H9 (cell line): ENCODE measurements around the gene ETHE1. TPM values are rescaled to one million over a fixed set of nuclear protein-coding genes. Genes with fewer than 3 reads are reported as not detected.

ENCODE experiments used
- DNase-seq: peaks from one replicate; pipeline ENCODE4 v3.0.0-alpha.2; 2017
- H2AFZ ChIP-seq: one replicate; pipeline ENCODE4 v1.6.1; 2013; ENCODE audit warnings: mild to moderate bottlenecking, low read length, control low read depth, moderate library complexity
- H2AK5ac ChIP-seq: 2 replicates; pipeline ENCODE4 v1.6.1; 2013; ENCODE audit warnings: low read length, control low read depth, mixed read lengths; ENCODE audit not compliant: insufficient read length
- H2BK120ac ChIP-seq: one replicate; pipeline ENCODE4 v1.6.1; 2013; ENCODE audit warnings: low read depth, mild to moderate bottlenecking, low read length, control low read depth, inconsistent platforms; ENCODE audit not compliant: poor library complexity, severe bottlenecking
- H2BK12ac ChIP-seq: 2 replicates; pipeline ENCODE4 v1.6.1; 2013; ENCODE audit warnings: low read length, control low read depth, mixed read lengths, low read depth; ENCODE audit not compliant: insufficient read length
- H2BK15ac ChIP-seq: 2 replicates; pipeline ENCODE4 v1.6.1; 2013; ENCODE audit warnings: low read depth, low read length, control low read depth
- H2BK20ac ChIP-seq: one replicate; pipeline ENCODE4 v1.6.1; 2013; ENCODE audit warnings: low read depth, mild to moderate bottlenecking, low read length, control low read depth, inconsistent platforms; ENCODE audit not compliant: poor library complexity, severe bottlenecking
- H2BK5ac ChIP-seq: 2 replicates; pipeline ENCODE4 v1.6.1; 2013; ENCODE audit warnings: low read length, control low read depth, mixed read lengths; ENCODE audit not compliant: insufficient read length
- H3K14ac ChIP-seq: 2 replicates; pipeline ENCODE4 v1.6.1; 2013; ENCODE audit warnings: low read length, control low read depth; ENCODE audit not compliant: insufficient read depth
- H3K18ac ChIP-seq: 2 replicates; pipeline ENCODE4 v1.6.1; 2013; ENCODE audit warnings: low read depth, mild to moderate bottlenecking, mixed read lengths, low read length, control low read depth; ENCODE audit not compliant: insufficient read length
- H3K23ac ChIP-seq: 2 replicates; pipeline ENCODE4 v1.6.1; 2013; ENCODE audit warnings: low read length, control low read depth, mixed read lengths, low read depth; ENCODE audit not compliant: insufficient read length
- H3K23me2 ChIP-seq: 2 replicates; pipeline ENCODE4 v1.6.1; 2013; ENCODE audit warnings: low read depth, mild to moderate bottlenecking, mixed read lengths, low read length, control low read depth; ENCODE audit not compliant: insufficient read length, poor library complexity, severe bottlenecking
- H3K27ac ChIP-seq: 2 replicates; pipeline ENCODE4 v1.5.1; 2013; ENCODE audit warnings: low read length, control low read depth, mixed read lengths, low read depth; ENCODE audit not compliant: insufficient read length
- H3K27me3 ChIP-seq: 2 replicates; pipeline ENCODE4 v1.6.1; 2013; ENCODE audit warnings: low read length, control low read depth, inconsistent platforms; ENCODE audit not compliant: insufficient read depth
- H3K4ac ChIP-seq: 2 replicates; pipeline ENCODE4 v1.6.1; 2013; ENCODE audit warnings: low read depth, mild to moderate bottlenecking, control low read depth, inconsistent platforms, low read length, moderate library complexity
- H3K4me1 ChIP-seq: 2 replicates; pipeline ENCODE4 v1.6.1; 2013; ENCODE audit warnings: low read length, control low read depth, inconsistent platforms; ENCODE audit not compliant: insufficient read depth
- H3K4me2 ChIP-seq: 2 replicates; pipeline ENCODE4 v1.6.1; 2013; ENCODE audit warnings: low read length, control low read depth, mixed read lengths; ENCODE audit not compliant: insufficient read length, insufficient read depth
- H3K56ac ChIP-seq: 2 replicates; pipeline ENCODE4 v1.6.1; 2013; ENCODE audit warnings: low read depth, mild to moderate bottlenecking, mixed read lengths, low read length, control low read depth; ENCODE audit not compliant: insufficient read length
- H3K79me1 ChIP-seq: 2 replicates; pipeline ENCODE4 v1.6.1; 2013; ENCODE audit warnings: low read depth, mild to moderate bottlenecking, moderate library complexity, low read length, control low read depth, inconsistent platforms; ENCODE audit not compliant: insufficient read depth, poor library complexity, severe bottlenecking
- H3K79me2 ChIP-seq: 2 replicates; pipeline ENCODE4 v1.6.1; 2013; ENCODE audit warnings: low read length, control low read depth, inconsistent platforms; ENCODE audit not compliant: insufficient read depth
- H3K9ac ChIP-seq: 2 replicates; pipeline ENCODE4 v1.6.1; 2013; ENCODE audit warnings: low read length, control low read depth, mixed read lengths; ENCODE audit not compliant: insufficient read length; ENCODE audit errors: extremely low read depth
- H3K9me3 ChIP-seq: one replicate; pipeline ENCODE4 v1.6.1; 2013; ENCODE audit warnings: low read depth, low read length, inconsistent platforms; ENCODE audit not compliant: control insufficient read depth
- H3T11ph ChIP-seq: one replicate; pipeline ENCODE4 v1.6.1; 2013; ENCODE audit warnings: mild to moderate bottlenecking, low read length, control low read depth, inconsistent platforms
- H4K20me1 ChIP-seq: one replicate; pipeline ENCODE4 v1.6.1; 2013; ENCODE audit not compliant: control insufficient read depth, insufficient read length, insufficient read depth
- H4K5ac ChIP-seq: 2 replicates; pipeline ENCODE4 v1.6.1; 2013; ENCODE audit warnings: low read depth, mild to moderate bottlenecking, mixed read lengths, low read length, control low read depth; ENCODE audit not compliant: insufficient read length
- H4K8ac ChIP-seq: replicated peaks from 2 replicates; pipeline ENCODE4 v1.6.1; 2013; ENCODE audit warnings: low read length, control low read depth, mixed read lengths, low read depth; ENCODE audit not compliant: insufficient read length
- H4K91ac ChIP-seq: 2 replicates; pipeline ENCODE4 v1.6.1; 2013; ENCODE audit warnings: low read depth, mild to moderate bottlenecking, moderate library complexity, mixed read lengths, low read length, control low read depth; ENCODE audit not compliant: insufficient read length
- H3K27ac Mint-ChIP-seq, 3 experiments: 2 replicates in 2 of 3; 3 replicates in 1 of 3; pipeline ENCODE4 v1.8.0; 2020 to 2021; ENCODE audit warnings: mixed read lengths in 3 of 3, mild to moderate bottlenecking in 1 of 3, moderate library complexity in 1 of 3
- H3K27me3 Mint-ChIP-seq: 2 replicates; pipeline ENCODE4 v1.8.0; 2021; ENCODE audit warnings: low read depth, mild to moderate bottlenecking, moderate library complexity, mixed read lengths
- H3K36me3 Mint-ChIP-seq, 3 experiments: 2 replicates in 2 of 3; 3 replicates in 1 of 3; pipeline ENCODE4 v1.8.0; 2020 to 2021; ENCODE audit warnings: low read depth in 3 of 3, mixed read lengths in 3 of 3; ENCODE audit not compliant: insufficient read depth in 1 of 3
- H3K4me1 Mint-ChIP-seq, 2 experiments: 2 replicates each; pipeline ENCODE4 v1.8.0; 2020; ENCODE audit warnings: mixed read lengths in 2 of 2
- H3K4me3 Mint-ChIP-seq, 2 experiments: 2 replicates in 1 of 2; 3 replicates in 1 of 2; pipeline ENCODE4 v1.8.0; 2020 to 2021; ENCODE audit warnings: mild to moderate bottlenecking in 2 of 2, mixed read lengths in 2 of 2, moderate library complexity in 1 of 2
- H3K9me3 Mint-ChIP-seq, 2 experiments: 2 replicates in 1 of 2; 3 replicates in 1 of 2; pipeline ENCODE4 v1.8.0; 2020; ENCODE audit warnings: mild to moderate bottlenecking in 2 of 2, mixed read lengths in 2 of 2, moderate library complexity in 1 of 2
- CTCF ChIP-seq: fragments of 200-600 bp; sonication (generic); conservative IDR thresholded peaks from 3 replicates; pipeline ENCODE4 v1.8.0; 2021; ENCODE audit warnings: antibody characterized with exemption, mild to moderate bottlenecking
- WGBS: extraction: QIAGEN DNeasy Blood & Tissue Kit; methylation state at CpG from one replicate; pipeline ENCODE4 v1.1.7; 2013; ENCODE audit warnings: missing lambda C conversion rate, low lambda C conversion rate, mixed read lengths; ENCODE audit not compliant: insufficient read length; ENCODE audit errors: extremely low coverage; 5-methylcytosine and 5-hydroxymethylcytosine counted together
- total RNA-seq: library from RNA; stranded (reverse); gene quantifications from 2 replicates; pipeline ENCODE4 v1.2.1, GENCODE V29; 2021

ETHE1 gene
- total RNA-seq, 1 experiment from 2014 or later, result 18.8 TPM

- H2AK5ac ChIP-seq, result no peak overlapping the region
- H3K79me1 ChIP-seq, result no peaks in the 10 kb centered on the region
- no peak for DNase-seq
- H2BK20ac ChIP-seq, result no peak overlapping the region
- H3K56ac ChIP-seq, result no peak overlapping the region
- H3K4me3 Mint-ChIP-seq, result no peak overlapping the region
- H3K79me2 ChIP-seq, result no peaks in the 10 kb centered on the region
- no peaks in the 10 kb centered on the region for H3K9me3 Mint-ChIP-seq
- no peak overlapping the region for H2BK5ac ChIP-seq
- H3K9ac ChIP-seq, result no peak overlapping the region
- no peak overlapping the region for H4K5ac ChIP-seq
- no peak overlapping the region for H3K27ac Mint-ChIP-seq
- peaks cover 36% of the 10 kb centered on the region for H3K27me3 Mint-ChIP-seq
- H3K4me2 ChIP-seq, result no peak overlapping the region
- no peak overlapping the region for H3K27ac ChIP-seq
- no peaks in the 10 kb centered on the region for H3K36me3 Mint-ChIP-seq
- no peak for TF ChIP-seq CTCF
- no peak overlapping the region for H3K18ac ChIP-seq
- H2BK12ac ChIP-seq, result no peak overlapping the region
- no peak overlapping the region for H2BK120ac ChIP-seq
- no peak overlapping the region for H3K14ac ChIP-seq
- H4K91ac ChIP-seq, result no peak overlapping the region
- H4K20me1 ChIP-seq, result no peaks in the 10 kb centered on the region
- H4K8ac ChIP-seq, result no peak overlapping the region
- no CpG with 5 or more reads among the region's 10 CpGs for WGBS
- H3K4me1 ChIP-seq, result no peaks in the 10 kb centered on the region
- no peak overlapping the region for H2AFZ ChIP-seq
- H3K23ac ChIP-seq, result no peak overlapping the region
- no peak overlapping the region for H3K4ac ChIP-seq
- H3K27me3 ChIP-seq, result no peaks in the 10 kb centered on the region; the same call in 1 of the 2 replicates
- H2BK15ac ChIP-seq, result no peak overlapping the region
- H3K4me1 Mint-ChIP-seq, result peaks cover 4 to 9% of the 10 kb centered on the region in 2 experiments
- H3K23me2 ChIP-seq, result no peaks in the 10 kb centered on the region
- H3T11ph ChIP-seq, result no peak overlapping the region
- no peaks in the 10 kb centered on the region for H3K9me3 ChIP-seq
These were observed 56.7 kb downstream of the ETHE1 start for GRCh38 chr19:43470288-43470687.
